ENCODE results near the gene MR1. TPM values are rescaled to one million over a fixed set of nuclear protein-coding genes. Genes with fewer than 3 reads are reported as not detected.

The MR1 gene
- polyA plus RNA-seq, 4 donors: 1.1 to 17.1 (median 4.6) TPM

DNA sequence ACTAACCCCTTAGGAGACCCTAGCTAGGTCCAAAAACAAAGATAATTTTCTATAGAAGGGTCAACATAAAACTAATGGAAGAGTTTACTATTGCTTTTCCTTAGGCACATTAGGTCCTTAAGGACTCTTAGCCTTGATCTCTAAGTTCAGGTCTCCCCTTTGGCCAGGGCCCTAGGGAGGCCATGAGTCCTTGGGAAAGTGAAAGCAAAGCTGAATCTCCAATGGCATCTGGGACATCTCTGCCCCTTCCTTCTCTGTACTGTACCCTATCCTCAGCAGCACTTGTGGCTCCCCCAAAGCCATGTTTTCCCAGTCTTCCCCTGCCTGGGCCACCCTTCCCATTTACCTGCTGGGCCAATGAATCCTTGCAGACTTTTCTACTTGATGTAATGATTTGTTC is 69.1 kb downstream of the MR1 start:
- Histone ChIP-seq H3K27me3 (ENCODE audit: control insufficient read depth in 3 of 3, insufficient read depth in 3 of 3, low read length in 3 of 3) (peaks cover 0 to 12% (median 0%) of the 10 kb centered on the region in 3 donors), H3K4me1 (ENCODE audit: control insufficient read depth in 3 of 3, insufficient read depth in 2 of 3, low read depth in 1 of 3, low read length in 2 of 3) (peaks cover 0 to 24% (median 22%) of the 10 kb centered on the region in 3 donors), H3K27ac (ENCODE audit: low read depth in 1 of 3, low read length in 2 of 3) (no peak overlapping the region), H3K9me3 (ENCODE audit: control insufficient read depth in 2 of 2, insufficient read depth in 1 of 2, low read depth in 1 of 2, low read length in 1 of 2) (no peaks in the 10 kb centered on the region), H3K36me3 (ENCODE audit: control insufficient read depth in 3 of 3, insufficient read depth in 2 of 3, low read depth in 1 of 3, low read length in 3 of 3) (no peaks in the 10 kb centered on the region), H3K4me3 (ENCODE audit: low read depth in 1 of 3, low read length in 3 of 3) (no peak overlapping the region)
- DNase-seq (peak in 1 of 2 donors; percentile 55), FAIRE-seq (no peak)

DNA sequence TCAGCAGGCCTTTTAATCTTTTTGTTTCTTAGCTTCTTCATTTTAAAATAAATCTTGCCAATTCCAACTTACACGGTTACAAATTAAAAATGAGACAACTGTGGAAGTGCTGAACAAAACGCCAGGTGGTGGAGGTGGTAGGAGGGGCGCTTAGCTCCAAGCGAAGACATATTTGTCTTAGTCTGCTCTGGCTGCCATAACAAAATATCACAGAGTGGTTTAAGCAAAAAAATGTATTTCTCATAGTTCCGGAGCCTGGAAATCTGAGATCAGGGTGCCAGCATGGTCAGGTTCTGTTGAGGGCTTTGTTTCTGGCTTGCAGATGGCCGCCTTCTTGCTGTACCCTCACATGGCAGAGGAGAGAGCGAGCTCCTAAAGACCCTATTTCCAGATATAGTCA is 69.6 kb downstream of the MR1 start:
- FAIRE-seq (no peak), DNase-seq (no peak)
- Histone ChIP-seq H3K4me1 (ENCODE audit: control insufficient read depth in 3 of 3, insufficient read depth in 2 of 3, low read depth in 1 of 3, low read length in 2 of 3) (peaks cover 0 to 28% (median 24%) of the 10 kb centered on the region in 3 donors), H3K9me3 (ENCODE audit: control insufficient read depth in 2 of 2, insufficient read depth in 1 of 2, low read depth in 1 of 2, low read length in 1 of 2) (no peaks in the 10 kb centered on the region), H3K36me3 (ENCODE audit: control insufficient read depth in 3 of 3, insufficient read depth in 2 of 3, low read depth in 1 of 3, low read length in 3 of 3) (no peaks in the 10 kb centered on the region), H3K4me3 (ENCODE audit: low read depth in 1 of 3, low read length in 3 of 3) (no peak overlapping the region), H3K27me3 (ENCODE audit: control insufficient read depth in 3 of 3, insufficient read depth in 3 of 3, low read length in 3 of 3) (peaks cover 0 to 12% (median 0%) of the 10 kb centered on the region in 3 donors), H3K27ac (ENCODE audit: low read depth in 1 of 3, low read length in 2 of 3) (no peak overlapping the region)
- 95 to 96% (median 95%) methylated on average over 7 of the region's 7 CpGs for WGBS, 3 donors

DNA sequence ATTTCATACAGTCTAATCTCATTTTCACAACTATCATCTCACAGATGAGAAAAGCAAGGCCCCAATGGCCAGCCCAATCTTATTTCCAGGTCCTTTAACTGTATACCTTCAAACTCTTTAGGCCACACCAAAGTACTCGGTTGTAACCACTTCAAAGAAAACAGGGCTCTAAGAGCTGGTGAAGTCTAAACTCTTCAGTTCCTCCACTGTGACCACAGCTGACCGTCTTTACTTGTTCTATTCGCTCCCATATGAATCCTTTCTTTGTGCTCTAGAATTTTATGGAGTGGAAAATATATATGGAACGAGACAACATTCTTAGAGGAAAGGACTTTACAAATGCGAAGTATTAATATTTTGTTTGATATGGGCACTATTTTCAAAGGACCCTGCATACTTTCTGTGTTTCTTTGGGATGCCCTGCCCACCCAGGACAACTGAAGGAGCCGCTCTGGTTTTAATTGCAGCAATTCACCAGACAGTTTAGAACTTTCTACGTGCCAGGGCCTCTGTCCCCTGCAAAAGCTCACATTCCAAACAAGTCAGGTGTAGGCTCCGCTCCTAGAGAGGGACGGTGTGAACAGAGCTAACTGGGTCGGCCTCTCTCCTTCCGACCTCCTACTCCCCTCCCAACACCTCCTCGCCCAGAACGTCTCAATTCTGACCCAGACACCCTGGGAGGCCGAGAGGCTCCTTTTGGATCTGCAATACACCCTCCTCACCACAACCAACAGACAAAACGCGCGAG is 70.4 kb downstream of the MR1 start:
- Histone ChIP-seq H3K4me1 (ENCODE audit: control insufficient read depth in 3 of 3, insufficient read depth in 2 of 3, low read depth in 1 of 3, low read length in 2 of 3) (peaks cover 0 to 35% (median 24%) of the 10 kb centered on the region in 3 donors), H3K36me3 (ENCODE audit: control insufficient read depth in 3 of 3, insufficient read depth in 2 of 3, low read depth in 1 of 3, low read length in 3 of 3) (no peaks in the 10 kb centered on the region), H3K27ac (ENCODE audit: low read depth in 1 of 3, low read length in 2 of 3) (peak overlapping the region in 2 of 3 donors; percentile 79 to 93), H3K27me3 (ENCODE audit: control insufficient read depth in 3 of 3, insufficient read depth in 3 of 3, low read length in 3 of 3) (peaks cover 0 to 12% (median 0%) of the 10 kb centered on the region in 3 donors), H3K9me3 (ENCODE audit: control insufficient read depth in 2 of 2, insufficient read depth in 1 of 2, low read depth in 1 of 2, low read length in 1 of 2) (no peaks in the 10 kb centered on the region), H3K4me3 (ENCODE audit: low read depth in 1 of 3, low read length in 3 of 3) (peak overlapping the region; percentile 50 to 81 (median 67))
- WGBS, 3 donors: 25 to 33% (median 27%) methylated on average over 17 of the region's 17 CpGs
- no peak for DNase-seq
- no peak for FAIRE-seq

DNA sequence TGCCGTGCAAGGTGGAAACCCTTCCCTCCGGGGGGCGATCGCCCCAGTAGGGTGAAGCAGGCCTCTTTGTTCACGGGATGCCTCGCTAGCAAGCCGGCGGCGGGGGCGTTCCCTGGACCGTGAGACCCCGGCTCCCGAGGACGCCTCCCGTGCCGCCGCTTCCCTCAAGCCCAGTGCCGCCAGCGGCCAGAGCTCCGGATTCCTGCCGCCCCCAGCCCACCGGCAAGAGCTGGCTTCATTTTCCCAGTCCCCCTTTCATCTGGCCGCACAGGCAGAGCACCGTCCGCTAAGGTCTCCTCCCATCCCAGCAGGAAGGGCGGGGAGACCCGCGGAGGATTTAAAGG is 71.0 kb downstream of the MR1 start:
- 1% methylated on average over 25 to 28 of the region's 28 CpGs for WGBS, 3 donors
- no peak for DNase-seq
- H3K27ac ChIP-seq (ENCODE audit: low read depth in 1 of 3, low read length in 2 of 3): peak overlapping the region; percentile 22 to 93 (median 79)
- peak overlapping the region; percentile 50 to 81 (median 67) for H3K4me3 ChIP-seq (ENCODE audit: low read depth in 1 of 3, low read length in 3 of 3)
- peaks cover 0 to 30% (median 22%) of the 10 kb centered on the region in 3 donors for H3K4me1 ChIP-seq (ENCODE audit: control insufficient read depth in 3 of 3, insufficient read depth in 2 of 3, low read depth in 1 of 3, low read length in 2 of 3)
- peaks cover 0 to 8% (median 0%) of the 10 kb centered on the region in 3 donors for H3K27me3 ChIP-seq (ENCODE audit: control insufficient read depth in 3 of 3, insufficient read depth in 3 of 3, low read length in 3 of 3)
- no peaks in the 10 kb centered on the region for H3K36me3 ChIP-seq (ENCODE audit: control insufficient read depth in 3 of 3, insufficient read depth in 2 of 3, low read depth in 1 of 3, low read length in 3 of 3)
- no peak for FAIRE-seq
- no peaks in the 10 kb centered on the region for H3K9me3 ChIP-seq (ENCODE audit: control insufficient read depth in 2 of 2, insufficient read depth in 1 of 2, low read depth in 1 of 2, low read length in 1 of 2)

DNA sequence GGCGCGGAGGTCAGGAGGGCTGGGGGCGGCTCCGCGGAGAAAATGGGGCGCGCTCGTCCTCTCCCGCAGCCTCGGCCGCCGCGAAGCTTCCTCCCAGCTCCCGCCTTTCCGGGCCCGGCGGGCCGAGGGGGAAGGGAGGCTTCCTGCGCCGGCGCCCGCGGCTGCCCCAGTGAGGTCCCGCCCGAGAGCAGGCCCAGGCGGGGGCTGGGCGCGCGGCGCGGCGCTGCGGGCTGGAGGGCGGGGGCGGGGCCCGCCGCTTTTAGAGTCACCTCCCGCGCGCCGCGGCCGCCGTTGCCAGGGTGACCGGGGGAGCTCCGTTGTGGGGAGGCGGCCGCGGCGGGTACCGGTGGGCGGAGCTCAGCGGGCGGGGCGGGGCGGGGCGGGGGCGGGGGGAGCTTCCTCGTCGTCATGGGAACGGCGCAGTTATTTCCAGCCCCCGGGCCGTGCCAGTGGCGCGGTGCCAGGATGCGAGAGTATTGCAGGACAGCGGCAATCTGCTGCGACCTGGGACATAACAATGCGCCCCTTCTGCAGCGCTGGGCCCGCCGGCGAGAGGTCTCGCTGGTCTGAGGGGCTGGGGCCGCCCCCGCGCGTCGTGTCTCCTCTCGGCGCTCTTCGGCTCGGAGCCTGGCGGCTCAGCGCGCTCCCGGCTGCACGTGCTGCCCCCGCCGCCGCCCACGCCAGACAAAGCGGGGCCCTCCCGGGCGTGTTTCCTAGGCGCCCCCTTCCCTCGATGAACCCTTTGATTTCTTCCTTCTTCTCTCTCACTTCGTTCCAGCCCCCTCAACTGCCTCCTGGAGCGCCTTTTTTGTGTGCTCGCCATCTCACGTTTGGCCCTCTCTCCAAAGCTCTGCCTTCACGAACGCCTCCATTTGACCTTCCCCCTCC is 71.6 kb downstream of the MR1 start:
- H3K4me1 ChIP-seq (ENCODE audit: control insufficient read depth in 3 of 3, insufficient read depth in 2 of 3, low read depth in 1 of 3, low read length in 2 of 3): peaks cover 0 to 25% (median 20%) of the 10 kb centered on the region in 3 donors
- WGBS, 3 donors: 1 to 2% (median 2%) methylated on average over 64 to 104 of the region's 104 CpGs
- H3K27ac ChIP-seq (ENCODE audit: low read depth in 1 of 3, low read length in 2 of 3): peak overlapping the region; percentile 22 to 93 (median 79)

DNA sequence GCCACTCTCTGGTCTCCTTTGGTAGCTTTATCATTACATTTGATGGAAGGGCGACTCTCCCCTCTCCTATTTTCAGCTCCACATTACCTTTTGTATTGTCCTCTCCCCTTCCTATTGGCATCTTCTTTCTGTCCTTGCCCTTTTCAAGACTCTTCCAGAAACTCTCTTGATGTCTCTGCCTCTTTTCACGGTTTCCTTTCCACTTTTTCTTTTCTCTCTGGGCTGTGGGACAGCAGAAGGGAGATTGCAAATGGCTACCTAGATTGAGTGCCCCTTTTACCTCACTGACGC is 72.2 kb downstream of the MR1 start:
- 48 to 60% (median 59%) methylated on average over 3 of the region's 3 CpGs for WGBS, 3 donors
- DNase-seq (no peak), FAIRE-seq (no peak)
- Histone ChIP-seq H3K36me3 (ENCODE audit: control insufficient read depth in 3 of 3, insufficient read depth in 2 of 3, low read depth in 1 of 3, low read length in 3 of 3) (no peaks in the 10 kb centered on the region), H3K9me3 (ENCODE audit: control insufficient read depth in 2 of 2, insufficient read depth in 1 of 2, low read depth in 1 of 2, low read length in 1 of 2) (no peaks in the 10 kb centered on the region), H3K4me1 (ENCODE audit: control insufficient read depth in 3 of 3, insufficient read depth in 2 of 3, low read depth in 1 of 3, low read length in 2 of 3) (peaks cover 0 to 25% (median 18%) of the 10 kb centered on the region in 3 donors), H3K27ac (ENCODE audit: low read depth in 1 of 3, low read length in 2 of 3) (peak overlapping the region in 2 of 3 donors; percentile 17 to 68), H3K4me3 (ENCODE audit: low read depth in 1 of 3, low read length in 3 of 3) (peak overlapping the region in 1 of 3 donors; percentile 32), H3K27me3 (ENCODE audit: control insufficient read depth in 3 of 3, insufficient read depth in 3 of 3, low read length in 3 of 3) (peaks cover 0 to 3% (median 0%) of the 10 kb centered on the region in 3 donors)

More for the DNA sequence above, 71.6 kb downstream of the MR1 start:
- FAIRE-seq (no peak), DNase-seq (peak; percentile 82 to 89)
- Histone ChIP-seq H3K36me3 (ENCODE audit: control insufficient read depth in 3 of 3, insufficient read depth in 2 of 3, low read depth in 1 of 3, low read length in 3 of 3) (no peaks in the 10 kb centered on the region), H3K9me3 (ENCODE audit: control insufficient read depth in 2 of 2, insufficient read depth in 1 of 2, low read depth in 1 of 2, low read length in 1 of 2) (no peaks in the 10 kb centered on the region), H3K4me3 (ENCODE audit: low read depth in 1 of 3, low read length in 3 of 3) (peak overlapping the region; percentile 50 to 81 (median 67)), H3K27me3 (ENCODE audit: control insufficient read depth in 3 of 3, insufficient read depth in 3 of 3, low read length in 3 of 3) (peaks cover 0 to 7% (median 0%) of the 10 kb centered on the region in 3 donors)

DNA sequence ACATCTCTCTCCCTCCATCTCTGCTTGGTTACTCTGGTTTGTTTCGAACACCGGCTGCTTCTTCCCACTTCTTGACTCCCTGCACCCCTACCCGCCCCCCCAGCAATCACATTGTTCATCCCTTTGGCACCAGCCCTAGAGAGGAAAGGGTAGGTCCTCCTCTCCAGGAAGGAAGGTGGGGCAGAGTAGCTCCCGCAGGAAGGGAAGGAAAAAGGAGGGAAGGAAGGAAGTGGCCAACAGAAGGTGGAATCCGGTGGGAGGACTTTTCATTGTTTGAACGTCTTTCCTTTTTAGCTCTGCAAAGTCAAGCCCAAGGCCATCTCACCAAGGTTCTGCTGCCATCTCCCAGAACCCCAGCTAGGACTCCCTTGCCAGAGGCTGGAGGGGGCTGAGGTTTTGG is 72.7 kb downstream of the MR1 start:
- Histone ChIP-seq H3K36me3 (ENCODE audit: control insufficient read depth in 3 of 3, insufficient read depth in 2 of 3, low read depth in 1 of 3, low read length in 3 of 3) (no peaks in the 10 kb centered on the region), H3K27me3 (ENCODE audit: control insufficient read depth in 3 of 3, insufficient read depth in 3 of 3, low read length in 3 of 3) (peaks cover 0 to 3% (median 0%) of the 10 kb centered on the region in 3 donors), H3K4me3 (ENCODE audit: low read depth in 1 of 3, low read length in 3 of 3) (no peak overlapping the region), H3K4me1 (ENCODE audit: control insufficient read depth in 3 of 3, insufficient read depth in 2 of 3, low read depth in 1 of 3, low read length in 2 of 3) (peaks cover 0 to 23% (median 16%) of the 10 kb centered on the region in 3 donors), H3K27ac (ENCODE audit: low read depth in 1 of 3, low read length in 2 of 3) (no peak overlapping the region), H3K9me3 (ENCODE audit: control insufficient read depth in 2 of 2, insufficient read depth in 1 of 2, low read depth in 1 of 2, low read length in 1 of 2) (no peaks in the 10 kb centered on the region)
- FAIRE-seq (no peak), DNase-seq (no peak)
- WGBS, 3 donors: 63 to 78% (median 76%) methylated on average over 6 of the region's 6 CpGs

DNA sequence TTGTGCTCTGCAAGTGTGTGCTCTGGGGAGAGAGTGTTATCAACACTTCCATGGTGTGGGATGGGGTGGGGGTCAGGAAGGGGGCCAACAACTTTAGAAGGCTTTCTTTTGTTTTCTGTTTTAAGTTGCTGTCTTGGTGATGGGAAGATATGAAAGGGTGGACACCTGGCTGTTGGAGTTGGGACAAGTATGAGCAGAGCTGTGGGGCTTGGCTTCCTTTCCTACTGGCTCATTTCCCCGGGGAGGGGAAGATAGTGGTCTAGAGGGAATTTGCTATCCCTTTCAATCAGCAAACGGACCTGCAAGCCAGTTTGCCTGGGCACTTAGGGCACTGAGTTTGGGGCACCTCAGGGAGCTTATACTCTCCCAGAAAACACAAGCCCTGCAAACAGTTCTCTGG is 73.9 kb downstream of the MR1 start:
- DNase-seq: no peak
- WGBS, 3 donors: 11 to 46% (median 27%) methylated on average over 2 of the region's 2 CpGs
- Histone ChIP-seq H3K4me3 (ENCODE audit: low read depth in 1 of 3, low read length in 3 of 3) (no peak overlapping the region), H3K9me3 (ENCODE audit: control insufficient read depth in 2 of 2, insufficient read depth in 1 of 2, low read depth in 1 of 2, low read length in 1 of 2) (no peaks in the 10 kb centered on the region), H3K4me1 (ENCODE audit: control insufficient read depth in 3 of 3, insufficient read depth in 2 of 3, low read depth in 1 of 3, low read length in 2 of 3) (peaks cover 3 to 29% (median 19%) of the 10 kb centered on the region in 3 donors), H3K27me3 (ENCODE audit: control insufficient read depth in 3 of 3, insufficient read depth in 3 of 3, low read length in 3 of 3) (peaks cover 0 to 3% (median 0%) of the 10 kb centered on the region in 3 donors), H3K27ac (ENCODE audit: low read depth in 1 of 3, low read length in 2 of 3) (no peak overlapping the region), H3K36me3 (ENCODE audit: control insufficient read depth in 3 of 3, insufficient read depth in 2 of 3, low read depth in 1 of 3, low read length in 3 of 3) (no peaks in the 10 kb centered on the region)
- FAIRE-seq: no peak

Data from small intestine (tissue), 7 donors.